Measurements from ENCODE around the gene DIAPH2.

DIAPH2 gene

GRCh38 chrX:96685210-96686099 is 813 bp downstream of the DIAPH2 start (continued):
- TF ChIP-seq ZNF341 (tag by site-specific recombination; IDR thresholded peaks at IDR 0.05; ENCODE audit: low read depth) (peak; percentile 88), ZNF221 (tag by site-specific recombination; IDR thresholded peaks at IDR 0.05; ENCODE audit: borderline replicate concordance) (no peak)

DNA sequence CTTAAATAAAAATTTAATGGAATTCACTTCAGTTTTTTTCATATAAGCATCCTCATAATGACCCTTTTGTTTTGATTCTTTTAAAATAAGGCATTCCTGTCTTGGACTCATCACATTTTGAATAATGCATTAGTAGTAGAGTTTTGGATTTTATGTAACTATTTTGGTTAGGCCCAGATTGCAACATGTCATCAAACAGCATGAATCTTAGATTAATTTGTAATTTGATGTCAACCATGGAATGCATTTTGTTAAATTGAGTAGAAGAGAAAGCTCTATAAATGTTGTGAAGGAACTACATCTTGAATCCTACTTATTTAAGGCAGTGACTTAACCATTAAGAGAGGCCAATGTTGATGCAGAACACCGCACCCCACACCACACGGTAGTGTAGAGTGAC is 3.1 kb downstream of the DIAPH2 start:
- no peaks in the 10 kb centered on the region for H3K9me3 ChIP-seq (ENCODE audit: control insufficient read depth, insufficient read depth, low read depth, low read length)
- ChIA-PET CTCF (no interaction called here), POLR2A (no interaction called here)
- H3K27ac ChIP-seq (ENCODE audit: extremely low read depth, low read depth, low read length), result no peak overlapping the region
- TF ChIP-seq ZNF548 (tag by site-specific recombination; IDR thresholded peaks at IDR 0.05) (no peak), ZNF426 (tag by site-specific recombination; IDR thresholded peaks at IDR 0.05) (no peak), HOXA7 (CRISPR knock-in tag; IDR thresholded peaks at IDR 0.05; ENCODE audit: borderline replicate concordance) (no peak)
- TF ChIP-seq, protein P1, sequence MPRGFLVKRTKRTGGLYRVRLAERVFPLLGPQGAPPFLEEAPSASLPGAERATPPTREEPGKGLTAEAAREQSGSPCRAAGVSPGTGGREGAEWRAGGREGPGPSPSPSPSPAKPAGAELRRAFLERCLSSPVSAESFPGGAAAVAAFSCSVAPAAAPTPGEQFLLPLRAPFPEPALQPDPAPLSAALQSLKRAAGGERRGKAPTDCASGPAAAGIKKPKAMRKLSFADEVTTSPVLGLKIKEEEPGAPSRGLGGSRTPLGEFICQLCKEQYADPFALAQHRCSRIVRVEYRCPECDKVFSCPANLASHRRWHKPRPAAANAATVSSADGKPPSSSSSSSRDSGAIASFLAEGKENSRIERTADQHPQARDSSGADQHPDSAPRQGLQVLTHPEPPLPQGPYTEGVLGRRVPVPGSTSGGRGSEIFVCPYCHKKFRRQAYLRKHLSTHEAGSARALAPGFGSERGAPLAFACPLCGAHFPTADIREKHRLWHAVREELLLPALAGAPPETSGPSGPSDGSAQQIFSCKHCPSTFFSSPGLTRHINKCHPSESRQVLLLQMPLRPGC (tag by site-specific recombination; IDR thresholded peaks at IDR 0.05), result no peak
- no peaks in the 10 kb centered on the region for H3K4me1 ChIP-seq (ENCODE audit: control insufficient read depth, insufficient read depth, low read length)
- H3K36me3 ChIP-seq (ENCODE audit: control insufficient read depth in 2 of 2, insufficient read depth in 1 of 2, low read length in 2 of 2), result no peaks in the 10 kb centered on the region
- H3K4me3 ChIP-seq (ENCODE audit: low read depth, low read length), result no peak overlapping the region

DNA sequence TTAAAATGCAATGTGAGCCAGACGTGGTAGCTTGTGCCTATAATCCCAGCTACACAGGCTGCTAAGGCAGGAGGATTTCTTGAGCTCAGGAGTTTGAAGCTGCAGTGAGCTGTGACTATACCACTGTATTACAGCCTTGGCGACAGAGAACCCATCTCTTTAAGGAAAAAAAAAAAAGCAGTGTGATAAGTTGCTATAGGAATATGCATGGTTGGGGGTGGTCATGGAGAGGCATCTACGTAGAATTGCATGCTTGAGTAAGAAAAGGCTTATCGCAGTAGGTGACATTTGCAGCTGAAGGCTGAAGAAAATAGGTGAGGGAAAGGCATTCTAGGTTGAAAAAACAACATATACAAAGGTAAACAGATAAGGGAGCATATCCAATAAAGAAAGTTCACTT is 4.1 kb downstream of the DIAPH2 start:
- Histone ChIP-seq H3K4me1 (ENCODE audit: control insufficient read depth, insufficient read depth, low read length) (no peaks in the 10 kb centered on the region), H3K27ac (ENCODE audit: extremely low read depth, low read depth, low read length) (no peak overlapping the region), H3K9me3 (ENCODE audit: control insufficient read depth, insufficient read depth, low read depth, low read length) (no peaks in the 10 kb centered on the region), H3K36me3 (ENCODE audit: control insufficient read depth in 2 of 2, insufficient read depth in 1 of 2, low read length in 2 of 2) (no peaks in the 10 kb centered on the region), H3K4me3 (ENCODE audit: low read depth, low read length) (no peak overlapping the region)
- ChIA-PET POLR2A (no interaction called here), CTCF (interaction anchor here (0.7 kb wide), 1 partner anchor 132 kb away, joined by 3 read pairs; no protein-coding TSS in a partner anchor)
- no peak for TF ChIP-seq ZNF366 (tag by site-specific recombination; conservative IDR thresholded peaks at IDR 0.05)
- TF ChIP-seq ZNF114 (tag by site-specific recombination; IDR thresholded peaks at IDR 0.05), result no peak
- no peak for TF ChIP-seq ZFP69B (tag by site-specific recombination; IDR thresholded peaks at IDR 0.05)
- TF ChIP-seq, protein P2, sequence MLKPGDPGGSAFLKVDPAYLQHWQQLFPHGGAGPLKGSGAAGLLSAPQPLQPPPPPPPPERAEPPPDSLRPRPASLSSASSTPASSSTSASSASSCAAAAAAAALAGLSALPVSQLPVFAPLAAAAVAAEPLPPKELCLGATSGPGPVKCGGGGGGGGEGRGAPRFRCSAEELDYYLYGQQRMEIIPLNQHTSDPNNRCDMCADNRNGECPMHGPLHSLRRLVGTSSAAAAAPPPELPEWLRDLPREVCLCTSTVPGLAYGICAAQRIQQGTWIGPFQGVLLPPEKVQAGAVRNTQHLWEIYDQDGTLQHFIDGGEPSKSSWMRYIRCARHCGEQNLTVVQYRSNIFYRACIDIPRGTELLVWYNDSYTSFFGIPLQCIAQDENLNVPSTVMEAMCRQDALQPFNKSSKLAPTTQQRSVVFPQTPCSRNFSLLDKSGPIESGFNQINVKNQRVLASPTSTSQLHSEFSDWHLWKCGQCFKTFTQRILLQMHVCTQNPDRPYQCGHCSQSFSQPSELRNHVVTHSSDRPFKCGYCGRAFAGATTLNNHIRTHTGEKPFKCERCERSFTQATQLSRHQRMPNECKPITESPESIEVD (tag by site-specific recombination; IDR thresholded peaks at IDR 0.05), result no peak
- no peak for TF ChIP-seq SALL2 (tag by site-specific recombination; IDR thresholded peaks at IDR 0.05; ENCODE audit: borderline replicate concordance)
- TF ChIP-seq ZNF514 (tag by site-specific recombination; IDR thresholded peaks at IDR 0.05), result no peak
- TF ChIP-seq ZNF76 (tag by site-specific recombination; IDR thresholded peaks at IDR 0.05; ENCODE audit: borderline replicate concordance, low read depth), result no peak
- TF ChIP-seq ZSCAN4 (tag by site-specific recombination; IDR thresholded peaks at IDR 0.05), result no peak
- no peak for TF ChIP-seq ZNF133 (tag by site-specific recombination; IDR thresholded peaks at IDR 0.05)
- no peak for TF ChIP-seq ZNF549 (tag by site-specific recombination; IDR thresholded peaks at IDR 0.05)
- TF ChIP-seq ZNF626 (tag by site-specific recombination; IDR thresholded peaks at IDR 0.05), result no peak
- no peak for TF ChIP-seq ZNF623 (tag by site-specific recombination; IDR thresholded peaks at IDR 0.05)
- no peak for TF ChIP-seq ZSCAN16 (tag by site-specific recombination; IDR thresholded peaks at IDR 0.05)

Data from HEK293 (cell line).